H1 (cell line): ENCODE results near the gene NHS. TPM values are rescaled to one million over a fixed set of nuclear protein-coding genes. Genes with fewer than 3 reads are reported as not detected.

Experiments used
- CTCF ChIA-PET: fragments of 300-600 bp; sonication (Branson Sonifier 250); formaldehyde crosslinking; loops from one replicate; lab custom pipeline; 2021; ENCODE audit not compliant: partially characterized antibody; lab: Charles Lee
- POLR2A ChIA-PET: fragments of 300-600 bp; sonication (Branson Sonifier 250); formaldehyde crosslinking; loops from one replicate; lab custom pipeline; 2021; ENCODE audit warnings: inconsistent platforms; ENCODE audit not compliant: partially characterized antibody; lab: Charles Lee
- DNase-seq, 2 experiments: peaks; one replicate each; pipeline versions ENCODE4 v3.0.0 to v3.0.0-alpha.2; 2010 to 2022; ENCODE audit warnings: low spot score in 2 of 2, low read depth in 1 of 2, mixed read lengths in 1 of 2
- FAIRE-seq: peaks from 2 replicates; lab custom pipeline; 2011; peaks lifted over from hg19 to GRCh38; lab: Jason Lieb, UNC
- H2AFZ ChIP-seq: 2 replicates; pipeline ENCODE4 v1.8.1; 2012; ENCODE audit warnings: low read length, inconsistent platforms
- H2AK5ac ChIP-seq: 2 replicates; pipeline ENCODE4 v1.6.1; 2013; ENCODE audit warnings: low read depth, low read length
- H2BK120ac ChIP-seq: replicated peaks from 2 replicates; pipeline ENCODE3; 2013; ENCODE audit warnings: low read depth, low read length, inconsistent platforms
- H2BK12ac ChIP-seq: 2 replicates; pipeline ENCODE4 v1.6.1; 2013; ENCODE audit warnings: low read depth, low read length
- H2BK15ac ChIP-seq: 2 replicates; pipeline ENCODE4 v1.6.1; 2013; ENCODE audit warnings: low read length
- H2BK20ac ChIP-seq: 2 replicates; pipeline ENCODE4 v1.6.1; 2013; ENCODE audit warnings: low read length
- H2BK5ac ChIP-seq: 2 replicates; pipeline ENCODE4 v1.6.1; 2013; ENCODE audit warnings: low read depth, low read length
- H3K14ac ChIP-seq: 2 replicates; pipeline ENCODE4 v1.6.1; 2013; ENCODE audit warnings: inconsistent platforms; ENCODE audit not compliant: insufficient read length
- H3K18ac ChIP-seq: 2 replicates; pipeline ENCODE4 v1.6.1; 2013; ENCODE audit warnings: low read length; ENCODE audit errors: extremely low read depth
- H3K23ac ChIP-seq: 2 replicates; pipeline ENCODE4 v1.6.1; 2013; ENCODE audit warnings: inconsistent platforms; ENCODE audit not compliant: insufficient read length
- H3K23me2 ChIP-seq: 2 replicates; pipeline ENCODE4 v1.6.1; 2013; ENCODE audit warnings: low read depth, low read length
- H3K27ac ChIP-seq: 2 replicates; pipeline ENCODE4 v1.6.1; 2011; ENCODE audit warnings: low read depth, low read length, inconsistent platforms
- H3K27me3 ChIP-seq, 4 experiments: replicated peaks in 1 of 4; 1 replicate in 1 of 4; 2 replicates in 3 of 4; pipeline versions ENCODE4 v1.6.1 to v1.8.1; 2011 to 2013; ENCODE audit warnings: low read length in 3 of 4, mild to moderate bottlenecking in 3 of 4, inconsistent platforms in 2 of 4, mixed read lengths in 2 of 4, moderate library complexity in 1 of 4; ENCODE audit not compliant: control insufficient read depth in 3 of 4, insufficient read depth in 3 of 4; ENCODE audit errors: extremely low read depth in 1 of 4
- H3K36me3 ChIP-seq, 4 experiments: 2 replicates each; pipeline versions ENCODE4 v1.6.1 to v1.8.1; 2011 to 2013; ENCODE audit warnings: mild to moderate bottlenecking in 4 of 4, low read length in 3 of 4, moderate library complexity in 2 of 4, control low read depth in 1 of 4, inconsistent platforms in 1 of 4; ENCODE audit not compliant: insufficient read depth in 4 of 4, control insufficient read depth in 2 of 4
- H3K4ac ChIP-seq: replicated peaks from 2 replicates; pipeline ENCODE3; 2013; ENCODE audit warnings: low read length, low read depth, mixed read lengths, inconsistent platforms; ENCODE audit not compliant: insufficient read length
- H3K4me1 ChIP-seq, 4 experiments: replicated peaks in 1 of 4; 1 replicate in 1 of 4; 2 replicates in 3 of 4; pipeline versions ENCODE4 v1.6.1 to v1.8.1; 2011 to 2013; ENCODE audit warnings: low read length in 3 of 4, inconsistent platforms in 2 of 4, mixed read lengths in 1 of 4; ENCODE audit not compliant: insufficient read depth in 4 of 4, control insufficient read depth in 3 of 4
- H3K4me2 ChIP-seq, 2 experiments: 2 replicates each; pipeline versions ENCODE4 v1.6.1 to v1.8.1; 2011 to 2013; ENCODE audit warnings: low read depth in 2 of 2, low read length in 2 of 2, control low read depth in 1 of 2, inconsistent platforms in 1 of 2, mild to moderate bottlenecking in 1 of 2; ENCODE audit not compliant: insufficient read depth in 1 of 2
- H3K4me3 ChIP-seq, 4 experiments: fragments of 200-600, 300-600 bp in 1 of 4; sonication (generic), shearing (Covaris generic), sonication (Bioruptor Twin) in 1 of 4; 2 replicates each; pipeline versions ENCODE4 v1.5.1 to v1.8.1; 2011 to 2016; ENCODE audit warnings: low read length in 4 of 4, low read depth in 3 of 4, control low read depth in 2 of 4, inconsistent platforms in 2 of 4, mild to moderate bottlenecking in 2 of 4, mixed read lengths in 1 of 4, moderate library complexity in 1 of 4; ENCODE audit not compliant: insufficient read depth in 2 of 4; ENCODE audit errors: extremely low read depth in 1 of 4
- H3K56ac ChIP-seq: replicated peaks from 2 replicates; pipeline ENCODE3; 2013; ENCODE audit warnings: low read depth, mild to moderate bottlenecking, mixed read lengths, low read length, inconsistent platforms; ENCODE audit not compliant: insufficient read length
- H3K79me1 ChIP-seq: 2 replicates; pipeline ENCODE4 v1.6.1; 2013; ENCODE audit warnings: low read depth, low read length, control low read depth
- H3K79me2 ChIP-seq, 2 experiments: 2 replicates each; pipeline versions ENCODE4 v1.6.1 to v1.8.1; 2012 to 2013; ENCODE audit warnings: low read length in 2 of 2, mild to moderate bottlenecking in 2 of 2, inconsistent platforms in 1 of 2; ENCODE audit not compliant: insufficient read depth in 2 of 2, control insufficient read depth in 1 of 2
- H3K9ac ChIP-seq, 4 experiments: replicated peaks in 1 of 4; 1 replicate in 1 of 4; 2 replicates in 3 of 4; pipeline versions ENCODE4 v1.6.1 to v1.8.1; 2011 to 2013; ENCODE audit warnings: low read depth in 3 of 4, low read length in 3 of 4, control low read depth in 2 of 4, mild to moderate bottlenecking in 2 of 4, moderate library complexity in 2 of 4, inconsistent platforms in 1 of 4; ENCODE audit errors: extremely low read depth in 1 of 4
- H3K9me3 ChIP-seq, 2 experiments: 2 replicates each; pipeline versions ENCODE4 v1.6.1 to v1.8.1; 2012 to 2013; ENCODE audit warnings: mild to moderate bottlenecking in 2 of 2, moderate library complexity in 2 of 2, control low read depth in 1 of 2, inconsistent platforms in 1 of 2, low read depth in 1 of 2, low read length in 1 of 2, mixed read lengths in 1 of 2; ENCODE audit not compliant: insufficient read depth in 2 of 2
- H4K20me1 ChIP-seq, 2 experiments: replicated peaks in 1 of 2; 2 replicates each; pipeline versions ENCODE3 to v1.8.1; 2011 to 2013; ENCODE audit warnings: inconsistent platforms in 2 of 2, low read length in 2 of 2, mild to moderate bottlenecking in 1 of 2; ENCODE audit not compliant: insufficient read depth in 2 of 2, control insufficient read depth in 1 of 2
- H4K5ac ChIP-seq: 2 replicates; pipeline ENCODE4 v1.6.1; 2013; ENCODE audit warnings: low read length, low read depth, mixed read lengths, inconsistent platforms; ENCODE audit not compliant: insufficient read length
- H4K8ac ChIP-seq: 2 replicates; pipeline ENCODE4 v1.8.0; 2013; ENCODE audit warnings: mild to moderate bottlenecking, moderate library complexity, low read length, inconsistent platforms; ENCODE audit not compliant: insufficient read depth; ENCODE audit errors: extremely low read depth
- H4K91ac ChIP-seq: replicated peaks from 2 replicates; pipeline ENCODE3; 2013; ENCODE audit warnings: low read length, mixed read lengths, inconsistent platforms; ENCODE audit not compliant: insufficient read length
- HDAC2 ChIP-seq, 2 experiments: fragments of 300-600 bp in 1 of 2; sonication (generic) in 1 of 2; IDR thresholded peaks; 2 replicates each; pipeline ENCODE4 v1.6.1; 2011 to 2012; ENCODE audit warnings: low read depth in 2 of 2, low read length in 2 of 2, mild to moderate bottlenecking in 2 of 2, moderate library complexity in 2 of 2, borderline replicate concordance in 1 of 2, inconsistent platforms in 1 of 2
- WGBS, 2 experiments: shearing (Covaris generic) in 1 of 2; methylation state at CpG; one replicate each; pipeline versions ENCODE4 v1.1.6 to v1.1.7; 2013 to 2015; ENCODE audit warnings: low lambda C conversion rate in 2 of 2, mixed read lengths in 2 of 2, inconsistent platforms in 1 of 2, low coverage in 1 of 2, missing lambda C conversion rate in 1 of 2; ENCODE audit not compliant: insufficient replicate concordance in 2 of 2, insufficient coverage in 1 of 2, insufficient read length in 1 of 2; ENCODE audit errors: extremely low coverage in 1 of 2, missing lambda C conversion rate in 1 of 2; 5-methylcytosine and 5-hydroxymethylcytosine counted together
- polyA plus RNA-seq, 7 experiments: library from polyadenylated mRNA; depleted of rRNA in 3 of 7; stranded (reverse) in 5 of 7; unstranded in 2 of 7; fragments of >200 nt in 5 of 7; fragments of 200-250 nt in 2 of 7; gene quantifications; 1 replicate in 5 of 7; 2 replicates in 1 of 7; 4 replicates in 1 of 7; pipeline versions ENCODE4 v1.2.1 to v1.2.3, GENCODE V29; 2011 to 2013; ENCODE audit warnings: missing spikeins in 2 of 7, mixed read lengths in 2 of 7
- total RNA-seq: library from RNA; stranded (reverse); fragmentation: NEBNext Ultra II Directional; extraction: Animal tissue kit (Norgen Biotek cat#: 25700); gene quantifications from 2 replicates; pipeline ENCODE4 v1.2.1, GENCODE V29; 2021
- TF ChIP-seq, protein P1 (sequence below): IDR thresholded peaks from 2 replicates; pipeline ENCODE4 v1.6.1; 2011; ENCODE audit warnings: low read depth, mild to moderate bottlenecking, low read length; ENCODE audit not compliant: insufficient read depth

The NHS gene
- total and polyA plus RNA-seq, 2 of the 8 experiments (the other 6 are each of a cell fraction or from before 2014, with no cell fraction given) = 2.2 to 6.7 TPM

DNA sequence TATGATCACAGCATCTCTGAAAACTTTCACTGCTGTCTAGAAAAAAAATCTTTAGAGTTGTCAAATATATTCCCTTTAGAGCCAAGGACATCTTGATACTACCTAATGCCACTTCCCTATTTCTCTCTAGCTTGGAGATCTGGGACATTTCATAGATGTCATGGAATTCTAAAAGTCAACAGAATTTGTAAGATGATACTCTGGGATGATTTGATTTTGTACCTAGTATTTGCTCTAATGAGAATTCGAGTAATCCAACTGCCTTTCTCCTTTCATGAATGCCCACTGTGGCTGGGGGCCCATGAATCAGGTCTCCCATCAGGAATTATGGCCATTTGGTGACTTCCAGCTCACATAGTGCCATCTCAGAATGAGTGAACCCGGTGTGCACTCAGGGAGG is 73.2 kb downstream of the NHS start:
- Histone ChIP-seq H4K8ac (no peak overlapping the region), H3K23ac (no peak overlapping the region), H3K79me2 (no peaks in the 10 kb centered on the region), H3K14ac (no peak overlapping the region), H3K56ac (no peak overlapping the region), H3K27me3 (no peaks in the 10 kb centered on the region), H2BK120ac (no peak overlapping the region), H2BK12ac (no peak overlapping the region), H3K36me3 (no peaks in the 10 kb centered on the region), H3K23me2 (no peaks in the 10 kb centered on the region), H2BK5ac (no peak overlapping the region), H3K4me2 (no peak overlapping the region), H2BK15ac (no peak overlapping the region), H3K4me3 (no peak overlapping the region), H2AK5ac (no peak overlapping the region), H4K91ac (no peak overlapping the region), H3K4me1 (no peaks in the 10 kb centered on the region), H3K9me3 (no peaks in the 10 kb centered on the region), H2AFZ (no peak overlapping the region), H3K4ac (no peak overlapping the region), H4K5ac (no peak overlapping the region), H2BK20ac (no peak overlapping the region), H3K9ac (no peak overlapping the region), H3K27ac (no peak overlapping the region), H3K18ac (no peak overlapping the region), H3K79me1 (no peaks in the 10 kb centered on the region), H4K20me1 (no peaks in the 10 kb centered on the region)
- FAIRE-seq = no peak
- WGBS, 2 experiments = 67% methylated on average over 2 of the region's 2 CpGs; no CpG with 5 or more reads in 1 of the 2 experiments
- DNase-seq = no peak
- ChIA-PET POLR2A (no interaction called here), CTCF (no interaction called here)
- TF ChIP-seq HDAC2 (IDR thresholded peaks at IDR 0.05; ENCODE audit: borderline replicate concordance in 1 of 2, low read depth in 2 of 2, low read length in 2 of 2) = no peak
- TF ChIP-seq, protein P1, sequence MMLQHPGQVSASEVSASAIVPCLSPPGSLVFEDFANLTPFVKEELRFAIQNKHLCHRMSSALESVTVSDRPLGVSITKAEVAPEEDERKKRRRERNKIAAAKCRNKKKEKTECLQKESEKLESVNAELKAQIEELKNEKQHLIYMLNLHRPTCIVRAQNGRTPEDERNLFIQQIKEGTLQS = no peak
